ENCODE data around the gene ECE1. TPM values are rescaled to one million over a fixed set of nuclear protein-coding genes. Genes with fewer than 3 reads are reported as not detected.

The ECE1 gene
- total and polyA plus RNA-seq, 2 of the 13 experiments (the other 11 are each of a cell fraction or from before 2014, with no cell fraction given): 13.5 to 21.2 TPM

- TF ChIP-seq ZNF878 (CRISPR knock-in tag; IDR thresholded peaks at IDR 0.05) (0 out of 2 replicates have a peak, but pooled peaks have one; percentile 16), HNRNPH1 (optimal IDR thresholded peaks at IDR 0.05; ENCODE audit: low read depth, low read length) (no peak), ZNF280B (CRISPR knock-in tag; IDR thresholded peaks at IDR 0.05; ENCODE audit: borderline replicate concordance) (no peak), MAFF (IDR thresholded peaks at IDR 0.05; ENCODE audit: low read depth, low read length) (peak; percentile 32; the same call in 1 of the 2 replicates), PBX3 (CRISPR knock-in tag; IDR thresholded peaks at IDR 0.05; ENCODE audit: borderline replicate concordance) (no peak), ZNF790 (CRISPR knock-in tag; IDR thresholded peaks at IDR 0.05; ENCODE audit: borderline replicate concordance) (no peak), KDM2A (CRISPR knock-in tag; IDR thresholded peaks at IDR 0.05; ENCODE audit: borderline replicate concordance, low read depth) (0 out of 2 replicates have a peak, but pooled peaks have one; percentile 8), ZSCAN25 (CRISPR knock-in tag; IDR thresholded peaks at IDR 0.05) (peak; percentile 44; the same call in 1 of the 2 replicates), HMGXB4 (CRISPR knock-in tag; IDR thresholded peaks at IDR 0.05; ENCODE audit: borderline replicate concordance in 1 of 2, low read depth in 1 of 2) (no peak; a peak in 1 of 4 replicates), ZNF782 (CRISPR knock-in tag; IDR thresholded peaks at IDR 0.05; ENCODE audit: borderline replicate concordance) (no peak; the same call in 1 of the 2 replicates), SETDB1 (CRISPR knock-in tag; IDR thresholded peaks at IDR 0.05; ENCODE audit: borderline replicate concordance) (no peak), ZNF773 (CRISPR knock-in tag; IDR thresholded peaks at IDR 0.05; ENCODE audit: borderline replicate concordance) (no peak), HOXA5 (CRISPR knock-in tag; IDR thresholded peaks at IDR 0.05) (peak; percentile 48; the same call in 1 of the 2 replicates), ZNF354B (CRISPR knock-in tag; IDR thresholded peaks at IDR 0.05) (no peak), HMGXB3 (CRISPR knock-in tag; IDR thresholded peaks at IDR 0.05; ENCODE audit: borderline replicate concordance) (peak; percentile 34; the same call in 1 of the 2 replicates), ZNF124 (CRISPR knock-in tag; IDR thresholded peaks at IDR 0.05) (peak; percentile 77; the same call in 1 of the 2 replicates), RNF2 (conservative IDR thresholded peaks at IDR 0.05; ENCODE audit: low read depth) (no peak), HDAC6 (IDR thresholded peaks at IDR 0.05; ENCODE audit: low read depth, low read length) (no peak), U2AF2 (IDR thresholded peaks at IDR 0.05; ENCODE audit: low read depth, low read length) (no peak), RBFOX2 (IDR thresholded peaks at IDR 0.05; ENCODE audit: low read depth, low read length) (no peak)
Observed at GRCh38 chr1:21269461-21270085, 20.7 kb downstream of the ECE1 start (continued).

Measured in HepG2 (cell line).